NB4 (cell line): ENCODE data around the gene PTCH1.

Experiments
- CTCF ChIP-seq: IDR thresholded peaks from one replicate; pipeline ENCODE4 v1.5.1; 2012; ENCODE audit warnings: low read depth, low read length
- MYC ChIP-seq: IDR thresholded peaks from 2 replicates; pipeline ENCODE4 v1.6.1; 2011; ENCODE audit warnings: low read depth, low read length
- POLR2A ChIP-seq: IDR thresholded peaks from 2 replicates; pipeline ENCODE4 v1.6.1; 2011; ENCODE audit warnings: mild to moderate bottlenecking; ENCODE audit not compliant: insufficient read length; ENCODE audit errors: extremely low read depth

GRCh38 chr9:95459851-95460517 lies 56.8 kb downstream of the PTCH1 start:
- TF ChIP-seq CTCF (no peak), POLR2A (no peak), MYC (no peak)
